Epithelial cell of esophagus (primary cell): ENCODE measurements around the gene IL6ST.
"Not testable (repeated sequence)": the region's sequence is repeated elsewhere in the genome, so short reads cannot be mapped to it uniquely, and the experiment has no call there.

Experiments used
- DNase-seq: peaks from one replicate; pipeline ENCODE4 v3.0.0; 2010; ENCODE audit warnings: low read depth
- H3K4me3 ChIP-seq: 2 replicates; pipeline ENCODE4 v1.5.1; 2011; ENCODE audit warnings: mild to moderate bottlenecking, low read length, control low read depth
- CTCF ChIP-seq: IDR thresholded peaks from 2 replicates; pipeline ENCODE4 v1.5.1; 2011; ENCODE audit warnings: low read depth, mild to moderate bottlenecking, low read length, control low read depth, inconsistent platforms; ENCODE audit not compliant: insufficient read depth; ENCODE audit errors: missing control alignments

IL6ST gene

GRCh38 chr5:55959208-55959607, 35.6 kb downstream of the IL6ST start:
- no peak for TF ChIP-seq CTCF
- DNase-seq, result no peak
- H3K4me3 ChIP-seq, result no peak overlapping the region

- DNase-seq, H3K4me3 ChIP-seq: not testable (repeated sequence)
Measured at GRCh38 chr5:55941154-55941553, 53.6 kb downstream of the IL6ST start.

DNA sequence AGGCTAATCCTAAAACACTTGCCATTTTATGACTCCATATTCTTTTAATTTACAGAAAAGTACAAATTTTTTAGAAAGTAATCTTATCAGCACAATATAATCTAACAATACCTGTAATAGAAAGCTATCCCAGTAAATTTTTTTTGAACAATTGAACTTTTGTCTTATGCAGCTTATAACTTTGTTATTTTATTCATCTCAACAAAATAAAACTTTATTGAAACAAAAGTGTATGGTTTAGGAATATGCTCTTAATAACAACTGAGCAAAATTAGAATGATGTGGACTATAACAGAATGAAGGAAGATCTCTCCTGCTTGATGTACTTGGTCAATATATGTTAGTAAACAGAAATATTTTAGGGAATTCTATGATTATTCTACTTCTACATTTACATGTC, 57.2 kb downstream of the IL6ST start:
- not testable (repeated sequence) for DNase-seq, H3K4me3 ChIP-seq

DNA sequence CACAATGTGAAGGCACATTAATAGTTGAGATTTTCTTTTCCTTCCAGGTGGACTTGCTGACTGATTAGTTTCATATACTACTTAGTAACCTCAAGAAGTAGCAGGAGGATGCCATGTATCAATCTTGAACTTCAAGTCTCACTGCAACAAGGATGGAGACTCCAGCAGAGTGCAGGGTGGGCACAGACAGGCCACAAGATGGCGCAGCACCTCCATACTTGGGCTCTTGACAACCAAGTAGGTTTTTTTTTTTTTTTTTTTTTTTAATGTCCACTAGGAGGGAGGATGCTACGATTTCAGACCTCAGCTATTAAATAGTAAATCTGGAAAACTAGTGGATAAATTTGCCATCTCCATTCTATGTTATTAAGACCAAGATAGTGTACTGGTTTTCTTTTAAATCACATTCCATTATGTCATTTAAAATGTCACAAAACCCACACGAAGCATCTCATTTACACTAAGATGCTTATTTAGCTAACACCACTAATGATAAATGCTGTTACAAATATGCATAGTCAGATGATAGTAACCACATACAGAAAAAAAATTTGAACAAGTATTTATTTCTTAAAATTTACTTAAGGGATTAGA, 58.6 kb downstream of the IL6ST start:
- TF ChIP-seq CTCF, result peak; percentile 96
- H3K4me3 ChIP-seq, result no peak overlapping the region
- peak; percentile 87 for DNase-seq

GRCh38 chr5:55935371-55935770, 59.4 kb downstream of the IL6ST start:
- no peak for TF ChIP-seq CTCF
- no peak for DNase-seq
- H3K4me3 ChIP-seq, result no peak overlapping the region

DNA sequence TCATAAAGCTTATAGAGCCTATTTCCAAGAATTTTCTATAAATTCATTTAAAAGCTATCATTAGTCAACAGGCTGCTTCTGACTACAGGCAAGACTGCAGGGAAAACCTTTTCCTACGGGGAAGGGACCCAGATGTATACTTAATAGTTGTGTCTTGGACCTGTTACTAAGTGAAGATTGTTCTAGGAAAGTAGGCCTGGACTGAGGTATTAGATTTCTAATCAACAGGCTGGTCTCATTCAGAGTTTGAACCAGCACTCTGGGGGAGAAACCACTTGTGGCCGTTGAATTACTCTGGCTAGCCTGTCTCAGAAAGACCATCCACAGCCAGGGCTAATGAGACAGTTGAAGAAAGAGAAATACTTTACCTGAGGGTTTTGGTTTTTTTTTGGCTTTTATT, 60.0 kb downstream of the IL6ST start:
- no peak for TF ChIP-seq CTCF
- DNase-seq, result no peak
- no peak overlapping the region for H3K4me3 ChIP-seq

GRCh38 chr5:55934115-55934613, 60.6 kb downstream of the IL6ST start:
- no peak overlapping the region for H3K4me3 ChIP-seq
- peak; percentile 74 for DNase-seq
- no peak for TF ChIP-seq CTCF

DNA sequence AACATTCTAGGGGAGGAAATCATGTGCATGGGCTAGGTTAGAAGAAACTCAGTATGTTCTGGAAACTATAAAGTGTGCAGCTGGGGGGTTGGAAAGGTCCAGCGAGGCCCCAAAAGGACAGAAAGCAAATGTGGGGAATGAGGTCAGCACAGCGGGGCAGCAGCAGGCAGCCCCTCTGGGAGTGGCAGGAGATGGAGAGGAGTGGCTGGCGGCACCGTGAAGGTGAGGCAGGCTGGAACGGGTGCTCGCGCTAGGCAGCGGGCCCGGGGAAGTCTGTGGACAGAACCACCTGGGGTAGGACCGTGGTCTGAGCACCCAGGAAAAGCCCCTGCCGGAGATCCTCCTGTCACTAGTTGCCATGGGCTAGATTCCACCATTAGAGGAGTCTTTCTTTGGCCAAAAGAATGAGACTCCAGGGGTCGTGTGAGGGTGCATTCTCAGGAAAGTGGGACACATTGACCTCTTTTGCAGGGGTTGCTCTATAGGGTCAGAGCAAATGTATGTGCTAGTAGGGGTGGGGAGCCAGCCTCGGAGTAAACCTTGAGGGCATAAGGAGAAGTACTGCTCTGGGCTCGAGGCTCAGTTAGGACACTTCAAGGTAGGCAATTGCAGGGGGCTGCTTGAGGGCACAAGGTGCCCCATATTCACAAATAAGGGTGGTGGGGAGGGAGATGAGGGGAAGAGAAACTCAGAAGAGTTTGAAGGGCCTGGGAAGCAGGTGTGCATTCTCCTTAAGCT, 61.2 kb downstream of the IL6ST start:
- TF ChIP-seq CTCF, result no peak

More for the DNA sequence above, 61.2 kb downstream of the IL6ST start:
- no peak for DNase-seq
- H3K4me3 ChIP-seq, result no peak overlapping the region
